KOPT-K1 (cell line): Measurements from ENCODE around the gene EGFL8.

Experiments
- H3K27ac ChIP-seq: fragments of 200-600 bp; sonication (generic); 2 replicates; pipeline ENCODE4 v1.5.1; 2016; ENCODE audit warnings: antibody characterized with exemption, mild to moderate bottlenecking, low read depth, low read length; ENCODE audit not compliant: poor library complexity, severe bottlenecking
- H3K36me3 ChIP-seq: fragments of 200-600 bp; sonication (generic); 2 replicates; pipeline ENCODE4 v1.5.1; 2017; ENCODE audit warnings: antibody characterized with exemption, mild to moderate bottlenecking, low read length, moderate library complexity; ENCODE audit not compliant: insufficient read depth
- H3K9me3 ChIP-seq: fragments of 200-600 bp; sonication (generic); 2 replicates; pipeline ENCODE4 v1.5.1; 2017; ENCODE audit warnings: antibody characterized with exemption, low read length, mild to moderate bottlenecking; ENCODE audit not compliant: insufficient read depth, poor library complexity, severe bottlenecking

EGFL8 gene

GRCh38 chr6:32170294-32170693 is 5.9 kb downstream of the EGFL8 start:
- Histone ChIP-seq H3K36me3 (peaks cover 60% of the 10 kb centered on the region), H3K27ac (no peak overlapping the region), H3K9me3 (no peaks in the 10 kb centered on the region)

- H3K27ac ChIP-seq = no peak overlapping the region
- no peaks in the 10 kb centered on the region for H3K9me3 ChIP-seq
- H3K36me3 ChIP-seq = peaks cover 52% of the 10 kb centered on the region
These were observed 6.8 kb downstream of the EGFL8 start for GRCh38 chr6:32171234-32171633.

DNA sequence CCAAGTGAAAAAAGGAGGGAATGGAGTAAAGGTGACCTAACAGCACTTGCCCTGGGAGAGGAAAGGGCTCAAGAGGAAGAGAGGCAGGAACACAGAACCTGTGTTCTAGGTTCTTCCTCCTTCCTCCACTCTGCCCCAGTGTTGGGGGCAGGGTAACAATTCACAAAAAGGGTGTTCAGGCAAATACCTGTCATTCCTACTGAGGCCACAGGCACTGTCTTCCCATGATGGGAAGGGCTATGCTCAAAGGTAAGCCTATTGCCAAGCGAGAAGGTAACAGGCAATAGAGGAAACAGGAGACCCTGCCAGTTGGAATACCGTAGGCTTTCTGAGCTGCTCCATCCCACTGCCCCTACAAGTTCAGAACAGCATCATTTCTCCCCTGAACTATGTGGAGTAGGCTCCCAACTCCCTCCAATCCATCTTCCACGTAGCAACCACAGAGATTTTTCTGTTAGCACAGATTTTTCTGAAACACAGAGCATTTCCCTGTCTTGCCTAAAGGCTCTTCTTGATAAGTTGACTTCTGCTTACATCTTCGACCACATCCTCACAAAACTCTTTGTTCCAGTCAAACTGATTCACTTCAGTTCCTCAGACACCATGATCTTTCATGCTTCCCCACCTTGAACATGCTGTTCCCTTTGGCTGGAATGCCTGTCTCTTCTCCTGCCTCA is 8.8 kb downstream of the EGFL8 start:
- no peak overlapping the region for H3K27ac ChIP-seq
- peaks cover 32% of the 10 kb centered on the region for H3K36me3 ChIP-seq
- no peaks in the 10 kb centered on the region for H3K9me3 ChIP-seq

GRCh38 chr6:32174416-32174815 is 10.0 kb downstream of the EGFL8 start:
- Histone ChIP-seq H3K36me3 (peaks cover 20% of the 10 kb centered on the region), H3K9me3 (no peaks in the 10 kb centered on the region), H3K27ac (no peak overlapping the region)

DNA sequence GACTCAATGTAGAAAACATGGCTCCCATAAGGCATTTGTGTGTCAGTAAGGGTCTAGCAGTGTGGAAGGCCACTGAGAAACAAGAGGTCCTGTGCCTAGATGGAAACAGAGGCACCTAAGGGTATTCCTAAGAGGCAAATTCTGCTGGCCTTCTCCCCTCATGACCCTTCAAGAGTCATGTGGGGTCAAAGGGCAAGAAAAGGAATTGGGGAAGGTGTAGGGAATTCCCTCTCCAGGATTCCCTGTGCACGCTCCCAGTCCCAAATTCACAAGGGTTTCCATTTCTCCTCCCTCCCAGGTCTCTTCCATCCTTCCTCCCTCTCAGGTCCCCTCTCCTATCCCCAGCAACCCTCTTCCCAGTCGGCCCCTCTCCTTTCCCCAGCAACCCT is 10.9 kb downstream of the EGFL8 start:
- Histone ChIP-seq H3K36me3 (peaks cover 17% of the 10 kb centered on the region), H3K27ac (peak overlapping the region; percentile 83), H3K9me3 (no peaks in the 10 kb centered on the region)

DNA sequence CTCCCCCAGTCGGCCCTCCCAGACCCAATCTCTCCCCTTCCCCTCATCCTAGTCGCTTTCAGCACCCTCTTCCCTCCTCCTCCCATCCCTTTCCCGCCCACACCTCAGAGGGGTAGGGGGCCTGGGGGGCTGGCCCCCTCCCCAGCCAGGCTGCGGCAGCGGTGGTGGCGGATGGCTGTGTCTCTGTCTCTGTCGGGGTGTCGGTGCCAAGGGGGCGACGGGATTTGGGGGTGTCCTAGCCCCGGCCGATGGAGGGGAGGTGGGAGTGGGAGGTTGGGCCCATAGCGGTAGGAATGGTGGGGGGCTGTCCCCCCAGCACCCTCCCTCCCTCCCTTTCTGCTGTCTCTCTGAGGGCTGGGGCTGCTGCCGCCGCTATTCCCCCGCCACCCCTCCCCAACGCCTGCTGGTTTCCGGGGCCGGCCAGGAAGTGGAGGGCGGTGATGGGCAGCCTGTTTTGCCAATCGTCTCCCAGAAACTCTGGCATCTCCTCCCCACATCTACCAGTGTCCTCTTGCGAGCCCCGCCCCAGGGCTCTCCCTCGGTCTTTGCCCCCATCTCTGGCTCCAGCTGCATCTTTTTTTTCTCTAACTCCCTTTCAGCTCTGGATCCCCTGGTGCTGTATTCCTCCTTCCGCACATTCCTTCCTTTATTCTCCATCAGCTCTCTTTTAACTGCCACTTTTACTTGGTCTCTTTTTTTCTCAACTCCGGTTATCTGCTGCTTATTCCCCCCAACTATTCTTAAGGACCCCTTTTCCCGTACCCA is 11.5 kb downstream of the EGFL8 start, which contains the start of gene AGPAT1:
Gene AGPAT1 (minus strand): TSS at position 374 of the 765 bp plus-strand sequence. CDS start 4,588 bp downstream, outside the sequence.
- Histone ChIP-seq H3K36me3 (peaks cover 17% of the 10 kb centered on the region), H3K27ac (peak within 1 kb of the TSS; percentile 83), H3K9me3 (no peaks in the 10 kb centered on the region)

DNA sequence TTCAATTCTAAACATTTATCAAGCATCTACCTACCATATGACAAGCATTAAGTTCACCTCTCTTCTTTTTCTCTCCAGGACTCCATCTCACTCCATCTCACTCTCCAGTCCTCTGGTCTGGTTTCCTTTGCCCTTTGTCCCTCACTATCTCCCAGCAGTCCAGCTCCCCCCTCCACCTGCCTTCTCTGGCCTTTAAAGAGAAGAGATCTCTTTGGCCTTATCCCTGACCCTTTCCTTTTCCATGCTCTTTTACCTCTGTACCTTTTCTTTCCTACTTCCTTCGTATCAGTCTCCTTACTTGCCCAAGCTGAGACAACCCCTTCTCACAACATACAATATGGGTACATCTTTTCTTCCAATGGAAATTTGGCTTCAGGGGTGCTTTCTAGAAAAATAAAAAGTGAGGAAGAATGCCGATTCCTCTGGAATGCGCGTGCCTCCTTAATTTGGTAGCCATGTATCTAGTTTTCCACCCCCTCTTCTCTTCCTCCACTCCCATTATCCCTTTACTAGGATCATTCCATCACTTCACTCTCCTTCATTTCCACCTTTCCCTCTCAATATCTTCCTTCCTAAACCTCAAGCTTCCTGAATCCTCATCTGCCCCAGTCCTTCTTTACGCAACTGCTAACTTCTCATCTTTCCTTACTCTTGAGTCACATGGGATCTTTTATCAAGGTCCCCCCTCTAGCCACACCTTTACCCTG is 12.2 kb downstream of the EGFL8 start:
- Histone ChIP-seq H3K36me3 (peaks cover 20% of the 10 kb centered on the region), H3K27ac (peak overlapping the region; percentile 83), H3K9me3 (no peaks in the 10 kb centered on the region)

GRCh38 chr6:32177183-32177787 is 12.9 kb downstream of the EGFL8 start:
- Histone ChIP-seq H3K27ac (peak overlapping the region; percentile 83), H3K36me3 (peaks cover 26% of the 10 kb centered on the region), H3K9me3 (no peaks in the 10 kb centered on the region)

DNA sequence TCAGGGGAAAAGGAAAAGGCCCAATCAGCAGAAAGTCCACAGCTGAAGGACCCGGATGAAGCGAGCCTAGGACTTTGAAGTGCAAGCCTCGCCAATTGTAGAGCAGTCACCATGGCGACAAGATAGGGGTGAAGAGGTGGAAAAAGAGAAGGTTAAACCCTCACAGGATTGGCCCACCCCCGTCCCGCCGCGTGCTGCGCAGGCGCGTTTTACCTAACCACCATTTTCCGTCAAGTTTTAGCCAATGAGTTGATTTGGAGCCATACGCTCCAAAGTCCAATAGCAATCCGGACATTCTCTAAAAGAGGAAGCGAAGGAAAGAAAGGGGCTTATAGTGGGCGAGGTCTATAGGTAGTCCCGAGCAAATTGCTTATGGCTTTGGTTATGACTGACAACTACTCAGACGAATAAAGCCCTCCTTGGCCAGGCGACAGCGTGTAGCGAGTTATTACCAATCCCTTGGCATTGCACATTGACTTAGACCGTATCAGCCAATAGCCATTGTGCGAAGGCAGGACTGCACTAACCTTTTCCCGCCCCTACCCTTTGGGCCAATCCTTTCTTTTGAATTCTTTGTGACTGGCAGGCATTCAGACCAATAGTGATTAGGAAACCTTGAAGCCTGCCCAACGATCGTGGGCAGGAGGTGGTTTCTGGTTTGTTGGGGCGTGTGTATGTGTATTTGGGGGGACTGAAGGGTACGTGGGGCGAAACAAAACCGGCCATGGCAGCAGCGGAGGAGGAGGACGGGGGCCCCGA is 13.6 kb downstream of the EGFL8 start, which contains the start of gene RNF5:
Gene RNF5 (plus strand): TSS at position 618 of the 759 bp plus-strand sequence. CDS start 107 bp downstream, at position 725.
- Histone ChIP-seq H3K9me3 (no peaks in the 10 kb centered on the region), H3K36me3 (peaks cover 33% of the 10 kb centered on the region), H3K27ac (peak within 1 kb of the TSS; percentile 83)

DNA sequence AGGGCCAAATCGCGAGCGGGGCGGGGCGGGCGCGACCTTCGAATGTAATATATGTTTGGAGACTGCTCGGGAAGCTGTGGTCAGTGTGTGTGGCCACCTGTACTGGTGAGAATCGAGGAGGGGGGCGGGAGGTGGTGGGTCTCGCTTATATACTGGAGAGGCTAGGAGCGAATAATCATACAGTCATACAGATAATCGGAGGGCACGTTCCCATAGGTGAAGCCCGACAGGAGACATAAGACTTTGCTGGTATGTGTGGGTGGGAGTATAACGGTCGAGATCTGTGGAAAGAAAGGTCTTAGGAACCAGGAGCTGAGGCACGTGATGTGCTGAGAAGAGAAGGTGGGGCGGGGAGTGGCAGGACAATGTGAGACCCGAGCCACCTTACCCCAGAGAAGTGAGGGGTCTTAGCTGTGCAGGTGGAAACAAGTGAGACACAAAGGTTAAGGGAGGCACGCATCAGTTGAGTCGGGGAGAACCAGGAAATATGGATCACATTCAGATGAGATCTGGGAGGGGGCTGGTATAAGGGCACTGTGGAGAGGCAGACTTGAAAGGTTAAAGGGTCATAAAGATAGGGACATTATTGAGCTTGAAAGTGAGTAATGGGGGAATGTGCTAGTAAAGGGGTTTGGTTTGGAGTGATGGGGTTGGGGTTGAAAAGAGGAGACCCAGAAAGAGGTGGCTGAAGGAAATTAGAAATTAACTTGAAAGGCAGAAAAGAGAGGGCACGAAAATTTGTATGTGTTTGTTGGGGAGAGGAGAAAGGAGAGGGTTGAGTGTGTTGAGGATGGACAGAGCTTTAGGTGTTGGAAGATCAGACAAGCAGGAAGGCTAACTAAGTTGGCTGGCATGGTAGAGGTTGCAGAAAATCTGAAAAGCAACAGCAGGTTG is 14.4 kb downstream of the EGFL8 start:
- Histone ChIP-seq H3K36me3 (peaks cover 41% of the 10 kb centered on the region), H3K27ac (peak overlapping the region; percentile 83), H3K9me3 (no peaks in the 10 kb centered on the region)

DNA sequence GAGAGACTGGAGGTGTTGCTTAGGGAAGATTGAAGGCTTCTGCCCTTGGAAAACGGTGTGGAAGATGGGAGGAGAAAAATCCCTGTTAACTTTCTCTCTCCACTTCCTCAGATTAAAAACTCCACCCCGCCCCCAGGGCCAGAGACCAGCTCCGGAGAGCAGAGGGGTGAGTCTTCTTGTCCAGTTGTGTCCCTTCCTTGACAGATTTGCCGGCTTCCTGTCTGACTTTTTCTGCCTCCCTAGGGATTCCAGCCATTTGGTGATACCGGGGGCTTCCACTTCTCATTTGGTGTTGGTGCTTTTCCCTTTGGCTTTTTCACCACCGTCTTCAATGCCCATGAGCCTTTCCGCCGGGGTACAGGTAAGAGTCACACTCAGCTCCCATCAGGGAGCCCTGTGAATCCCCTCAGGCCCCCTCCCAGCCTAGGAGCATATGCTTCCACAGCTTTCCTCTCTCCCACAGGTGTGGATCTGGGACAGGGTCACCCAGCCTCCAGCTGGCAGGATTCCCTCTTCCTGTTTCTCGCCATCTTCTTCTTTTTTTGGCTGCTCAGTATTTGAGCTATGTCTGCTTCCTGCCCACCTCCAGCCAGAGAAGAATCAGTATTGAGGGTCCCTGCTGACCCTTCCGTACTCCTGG is 15.5 kb downstream of the EGFL8 start:
- no peaks in the 10 kb centered on the region for H3K9me3 ChIP-seq
- H3K27ac ChIP-seq = peak overlapping the region; percentile 83
- peaks cover 49% of the 10 kb centered on the region for H3K36me3 ChIP-seq

GRCh38 chr6:32181148-32181702 is 16.8 kb downstream of the EGFL8 start:
- Histone ChIP-seq H3K9me3 (no peaks in the 10 kb centered on the region), H3K36me3 (peaks cover 57% of the 10 kb centered on the region), H3K27ac (no peak overlapping the region)
